A549 (cell line): ENCODE data around the gene KRT5. TPM values are rescaled to one million over a fixed set of nuclear protein-coding genes. Genes with fewer than 3 reads are reported as not detected.

Experiments
- ATAC-seq, 2 experiments: fragments of 200-7000 bp in 1 of 2; fragments of >200 bp in 1 of 2; cut with Nextera tagmentation in 1 of 2; cut with Tn5 transposase in 1 of 2; 3 replicates each; pipeline versions ENCODE4 v1.8.0 to v1.9.1; 2018 to 2020; ENCODE audit warnings: mild to moderate bottlenecking in 1 of 2, moderate library complexity in 1 of 2
- CTCF ChIA-PET: fragments of 300-600 bp; sonication (Branson Sonifier 250); formaldehyde crosslinking; extraction: SDS; loops from one replicate; lab custom pipeline; 2021; ENCODE audit warnings: antibody characterized with exemption, inconsistent platforms; lab: Yijun Ruan, JAX
- POLR2A ChIA-PET: fragments of 350-600 bp; formaldehyde crosslinking; extraction: SDS; loops from one replicate; lab custom pipeline; 2021; ENCODE audit warnings: antibody characterized with exemption, inconsistent platforms; lab: Yijun Ruan, JAX
- DNase-seq, 2 experiments: peaks; one replicate each; pipeline versions ENCODE4 v3.0.0 to v3.0.0-alpha.2; 2011 to 2016; ENCODE audit warnings: low read depth in 1 of 2, low spot score in 1 of 2
- FAIRE-seq: peaks from 2 replicates; lab custom pipeline; 2011; peaks lifted over from hg19 to GRCh38; lab: Jason Lieb, UNC
- H3K27ac ChIP-seq, 2 experiments: fragments of >200 bp; sonication (Bioruptor Twin); formaldehyde crosslinking; 3 replicates each; pipeline ENCODE4 v1.5.1; 2016 to 2017
- H3K4me1 ChIP-seq: fragments of >200 bp; sonication (Bioruptor Twin); formaldehyde crosslinking; 3 replicates; pipeline ENCODE4 v1.6.1; 2016
- H3K4me2 ChIP-seq: fragments of >200 bp; sonication (Bioruptor Twin); formaldehyde crosslinking; 3 replicates; pipeline ENCODE4 v1.6.1; 2016
- H3K4me3 ChIP-seq: fragments of >200 bp; sonication (Bioruptor Twin); formaldehyde crosslinking; 3 replicates; pipeline ENCODE4 v1.5.1; 2016
- H3K9me3 ChIP-seq: fragments of >200 bp; sonication (Bioruptor Twin); formaldehyde crosslinking; 3 replicates; pipeline ENCODE4 v1.6.1; 2016
- CBX2 ChIP-seq: fragments of 200-600 bp; sonication (generic); IDR thresholded peaks from 2 replicates; pipeline ENCODE4 v1.6.1; 2016; ENCODE audit warnings: low read depth, mild to moderate bottlenecking, borderline replicate concordance
- CBX8 ChIP-seq: fragments of 200-600 bp; sonication (generic); IDR thresholded peaks from 2 replicates; pipeline ENCODE4 v1.6.1; 2016
- CHD4 ChIP-seq: fragments of 200-600 bp; sonication (generic); IDR thresholded peaks from 2 replicates; pipeline ENCODE4 v1.6.1; 2016; ENCODE audit warnings: antibody characterized with exemption, mild to moderate bottlenecking, borderline replicate concordance
- EHMT2 ChIP-seq: fragments of 200-600 bp; sonication (generic); IDR thresholded peaks from 2 replicates; pipeline ENCODE4 v1.6.1; 2016; ENCODE audit warnings: antibody characterized with exemption, low read depth, mild to moderate bottlenecking, moderate library complexity
- ESRRA ChIP-seq: fragments of 150-350 bp; IDR thresholded peaks from 2 replicates; pipeline ENCODE4 v1.6.1; 2014; ENCODE audit warnings: mild to moderate bottlenecking, low read length, borderline replicate concordance
- FOSL2 ChIP-seq, 2 experiments: fragments of 450-650 bp in 1 of 2; fragments of >200 bp in 1 of 2; sonication (Bioruptor Twin) in 1 of 2; formaldehyde crosslinking; IDR thresholded peaks; 2 replicates each; pipeline versions ENCODE4 v1.5.0 to v1.6.1; 2016 to 2020; ENCODE audit warnings: mild to moderate bottlenecking in 1 of 2, moderate library complexity in 1 of 2
- FOXS1 ChIP-seq: fragments of 250-450 bp; sonication (Bioruptor Pico); IDR thresholded peaks from 2 replicates; pipeline ENCODE4 v1.5.0; 2020; ENCODE audit warnings: mild to moderate bottlenecking, moderate library complexity
- GATA3 ChIP-seq: IDR thresholded peaks from 2 replicates; pipeline ENCODE4 v1.6.1; 2012; ENCODE audit warnings: borderline replicate concordance
- HOXA7 ChIP-seq: fragments of 250-450 bp; sonication (Bioruptor Pico); IDR thresholded peaks from 2 replicates; pipeline ENCODE4 v1.5.0; 2020; ENCODE audit warnings: mild to moderate bottlenecking, moderate library complexity
- MAZ ChIP-seq: fragments of 150-350 bp; IDR thresholded peaks from 2 replicates; pipeline ENCODE4 v1.6.1; 2014; ENCODE audit warnings: antibody characterized with exemption, low read depth, low read length, borderline replicate concordance
- NFE2L2 ChIP-seq: fragments of 150-350 bp; conservative IDR thresholded peaks from 2 replicates; pipeline ENCODE4 v1.6.1; 2014; ENCODE audit warnings: low read length
- NPAS2 ChIP-seq: fragments of 250-450 bp; sonication (Bioruptor Pico); IDR thresholded peaks from 2 replicates; pipeline ENCODE4 v1.8.0; 2022; ENCODE audit warnings: mild to moderate bottlenecking, moderate library complexity, borderline replicate concordance
- NR3C1 ChIP-seq: fragments of >200 bp; sonication (Bioruptor Twin); formaldehyde crosslinking; IDR thresholded peaks from 3 replicates; pipeline ENCODE4 v1.6.1; 2017
- POLR2AphosphoS2 ChIP-seq: conservative IDR thresholded peaks from 2 replicates; pipeline ENCODE4 v1.6.1; 2012; ENCODE audit warnings: low read length, improper control_type of control experiment, inconsistent platforms
- RAD21 ChIP-seq, 2 experiments: fragments of >200 bp in 1 of 2; sonication (Bioruptor Twin) in 1 of 2; formaldehyde crosslinking in 1 of 2; IDR thresholded peaks in 1 of 2; conservative IDR thresholded peaks in 1 of 2; 2 replicates in 1 of 2; 3 replicates in 1 of 2; pipeline ENCODE4 v1.6.1; 2012 to 2018; ENCODE audit warnings: inconsistent platforms in 1 of 2
- RARB ChIP-seq: fragments of 250-450 bp; sonication (Bioruptor Pico); IDR thresholded peaks from 2 replicates; pipeline ENCODE4 v1.8.0; 2021; ENCODE audit warnings: mild to moderate bottlenecking, moderate library complexity
- RFX5 ChIP-seq: fragments of 450-650 bp; IDR thresholded peaks from 2 replicates; pipeline ENCODE4 v1.7.1; 2014; ENCODE audit warnings: antibody characterized with exemption, mild to moderate bottlenecking, moderate library complexity
- ZSCAN20 ChIP-seq: fragments of 250-450 bp; sonication (Bioruptor Pico); IDR thresholded peaks from 2 replicates; pipeline ENCODE4 v1.8.0; 2022; ENCODE audit warnings: mild to moderate bottlenecking, moderate library complexity
- WGBS: methylation state at CpG from one replicate; pipeline ENCODE4 v1.1.6; 2017; ENCODE audit errors: missing lambda C conversion rate; 5-methylcytosine and 5-hydroxymethylcytosine counted together
- polyA plus RNA-seq, 4 experiments: library from polyadenylated mRNA; depleted of rRNA in 3 of 4; stranded (reverse); fragments of >200 nt; fragmentation: RNase III in 1 of 4; extraction: RNeasy Plus Mini Kit Qiagen cat#74134 plus additional on column Dnase treatment in 1 of 4; gene quantifications; 2 replicates in 3 of 4; 3 replicates in 1 of 4; pipeline ENCODE4 v1.2.3, GENCODE V29; 2011 to 2017
- TF ChIP-seq, protein P1 (sequence below): fragments of >200 bp; sonication (Bioruptor Twin); formaldehyde crosslinking; IDR thresholded peaks from 3 replicates; pipeline ENCODE4 v1.5.1; 2016
- TF ChIP-seq, protein P2 (sequence below): IDR thresholded peaks from 2 replicates; pipeline ENCODE4 v1.6.1; 2012

Gene KRT5
- polyA plus RNA-seq, 2 of the 4 experiments (the other 2 are of a cell fraction) = 0.06 to 0.25 TPM

DNA sequence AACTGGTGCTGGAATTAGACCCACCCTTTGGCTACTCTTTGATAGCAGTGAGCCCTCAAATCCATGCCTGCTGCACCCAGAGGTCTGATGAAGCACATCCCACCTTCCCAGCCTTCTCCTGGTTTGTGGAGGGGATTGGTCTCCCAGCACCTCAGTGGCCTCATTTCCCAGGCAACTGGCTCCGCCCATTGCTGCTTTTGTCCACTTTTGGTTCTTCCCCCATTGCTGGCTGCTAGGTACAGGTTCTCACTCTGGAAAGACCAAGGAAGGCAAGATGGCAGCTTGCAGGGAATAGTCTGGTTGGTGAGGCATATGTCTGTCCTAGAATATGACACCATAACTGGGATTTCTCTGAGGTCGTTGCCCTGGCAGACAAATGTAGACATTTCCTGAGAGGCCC, 10.2 kb upstream of the KRT5 start:
- ChIA-PET POLR2A (no interaction called here), CTCF (interaction anchor here (0.6 to 2.7 kb wide), 5 partner anchors 11 to 363 kb away, joined by 3 to 10 read pairs (median 4); partner anchors contain the start of gene KRT5)
- Histone ChIP-seq H3K4me1 (no peaks in the 10 kb centered on the region), H3K4me2 (no peak overlapping the region), H3K27ac (no peak overlapping the region), H3K9me3 (no peaks in the 10 kb centered on the region), H3K4me3 (no peak overlapping the region)
- FAIRE-seq = no peak
- no peak for ATAC-seq
- TF ChIP-seq HOXA7 (CRISPR knock-in tag) = no peak
- no peak for TF ChIP-seq ESRRA
- TF ChIP-seq NFE2L2 = no peak
- WGBS = 72% methylated on average over 2 of the region's 2 CpGs
- DNase-seq = no peak

DNA sequence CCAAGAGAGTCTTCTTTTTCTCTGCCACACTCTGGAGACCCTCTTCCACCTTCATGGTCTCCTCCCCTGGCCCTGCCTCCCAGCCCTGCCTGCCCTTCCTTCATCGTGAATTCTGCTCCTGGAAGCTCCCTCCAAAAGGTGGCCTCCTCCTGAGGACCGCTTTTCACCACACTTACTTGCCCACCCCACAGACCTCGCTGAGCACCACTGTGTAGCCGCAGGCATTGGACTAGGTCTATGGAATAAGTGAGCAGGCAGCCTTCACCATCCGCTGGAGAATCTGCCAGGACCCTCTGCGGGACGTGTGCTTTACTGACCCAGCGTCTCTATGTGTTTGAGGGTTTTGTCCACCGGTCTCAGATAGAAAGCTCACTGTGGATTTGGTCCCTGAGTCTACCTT, 9.7 kb upstream of the KRT5 start:
- Histone ChIP-seq H3K4me3 (no peak overlapping the region), H3K4me1 (no peaks in the 10 kb centered on the region), H3K27ac (no peak overlapping the region), H3K4me2 (no peak overlapping the region), H3K9me3 (no peaks in the 10 kb centered on the region)
- ChIA-PET POLR2A (no interaction called here), CTCF (interaction anchor here (1.4 to 2.7 kb wide), 3 partner anchors 22 to 336 kb away, joined by 3 to 10 read pairs (median 4); no protein-coding TSS in a partner anchor)
- no peak for FAIRE-seq
- TF ChIP-seq GATA3 = no peak
- no peak for DNase-seq
- WGBS = 79% methylated on average over 9 of the region's 9 CpGs
- no peak for ATAC-seq

DNA sequence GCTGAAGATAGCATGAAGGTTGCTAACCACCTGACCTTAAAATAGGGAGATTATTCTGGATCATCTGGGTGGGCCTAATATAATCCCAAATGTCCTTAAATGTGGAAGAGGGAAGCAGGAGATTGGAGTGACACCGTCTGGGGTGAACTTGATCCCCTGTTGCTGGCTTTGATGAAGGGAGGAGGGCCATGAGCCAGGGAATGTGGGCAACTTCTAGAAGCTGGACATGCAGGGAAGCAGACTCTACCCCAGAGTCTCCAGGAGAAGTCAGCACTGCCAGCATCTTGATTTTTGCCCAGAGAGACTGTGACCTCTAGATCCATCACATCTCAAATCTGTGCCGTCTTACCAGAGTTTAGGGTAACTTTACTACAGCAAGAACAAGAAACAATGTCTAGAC, 9.2 kb upstream of the KRT5 start:
- H3K4me2 ChIP-seq = no peak overlapping the region
- ATAC-seq (no peak), DNase-seq (no peak), FAIRE-seq (no peak)
- H3K4me1 ChIP-seq = no peaks in the 10 kb centered on the region
- no peak overlapping the region for H3K27ac ChIP-seq
- 81% methylated on average over 2 of the region's 2 CpGs for WGBS
- POLR2A ChIA-PET = no interaction called here
- no peaks in the 10 kb centered on the region for H3K9me3 ChIP-seq
- no peak for TF ChIP-seq NR3C1
- no peak for TF ChIP-seq ESRRA
- TF ChIP-seq CBX2 = no peak
- TF ChIP-seq FOXS1 = no peak
- TF ChIP-seq, protein P1, sequence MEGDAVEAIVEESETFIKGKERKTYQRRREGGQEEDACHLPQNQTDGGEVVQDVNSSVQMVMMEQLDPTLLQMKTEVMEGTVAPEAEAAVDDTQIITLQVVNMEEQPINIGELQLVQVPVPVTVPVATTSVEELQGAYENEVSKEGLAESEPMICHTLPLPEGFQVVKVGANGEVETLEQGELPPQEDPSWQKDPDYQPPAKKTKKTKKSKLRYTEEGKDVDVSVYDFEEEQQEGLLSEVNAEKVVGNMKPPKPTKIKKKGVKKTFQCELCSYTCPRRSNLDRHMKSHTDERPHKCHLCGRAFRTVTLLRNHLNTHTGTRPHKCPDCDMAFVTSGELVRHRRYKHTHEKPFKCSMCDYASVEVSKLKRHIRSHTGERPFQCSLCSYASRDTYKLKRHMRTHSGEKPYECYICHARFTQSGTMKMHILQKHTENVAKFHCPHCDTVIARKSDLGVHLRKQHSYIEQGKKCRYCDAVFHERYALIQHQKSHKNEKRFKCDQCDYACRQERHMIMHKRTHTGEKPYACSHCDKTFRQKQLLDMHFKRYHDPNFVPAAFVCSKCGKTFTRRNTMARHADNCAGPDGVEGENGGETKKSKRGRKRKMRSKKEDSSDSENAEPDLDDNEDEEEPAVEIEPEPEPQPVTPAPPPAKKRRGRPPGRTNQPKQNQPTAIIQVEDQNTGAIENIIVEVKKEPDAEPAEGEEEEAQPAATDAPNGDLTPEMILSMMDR = no peak
- TF ChIP-seq, protein P2, sequence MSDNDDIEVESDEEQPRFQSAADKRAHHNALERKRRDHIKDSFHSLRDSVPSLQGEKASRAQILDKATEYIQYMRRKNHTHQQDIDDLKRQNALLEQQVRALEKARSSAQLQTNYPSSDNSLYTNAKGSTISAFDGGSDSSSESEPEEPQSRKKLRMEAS = no peak
- TF ChIP-seq CBX8 = no peak
- TF ChIP-seq CHD4 = no peak
- no peak for TF ChIP-seq MAZ
- TF ChIP-seq RAD21 (conservative IDR thresholded peaks at IDR 0.05 in 1 of 2, IDR thresholded peaks at IDR 0.05 in 1 of 2) = no peak
- TF ChIP-seq FOSL2 (IDR thresholded peaks at IDR 0.05) = no peak
- TF ChIP-seq FOSL2 (CRISPR knock-in tag; IDR thresholded peaks at IDR 0.05) = no peak
- TF ChIP-seq RARB = no peak
- TF ChIP-seq NPAS2 (CRISPR knock-in tag) = no peak
- no peak for TF ChIP-seq RFX5
- no peak for TF ChIP-seq ZSCAN20 (CRISPR knock-in tag)
- no peak for TF ChIP-seq POLR2AphosphoS2
- no peak for TF ChIP-seq EHMT2
- no peak overlapping the region for H3K4me3 ChIP-seq
- CTCF ChIA-PET = interaction anchor here (1.1 to 2.7 kb wide), 5 partner anchors 12 to 336 kb away, joined by 3 to 10 read pairs (median 4); no protein-coding TSS in a partner anchor
